GM12873 (cell line): ENCODE data around the gene FAM229B.

Source experiments
- CTCF ChIP-seq: IDR thresholded peaks from 2 replicates; pipeline ENCODE4 v1.5.1; 2012; ENCODE audit warnings: low read depth, mild to moderate bottlenecking, moderate library complexity, low read length, control low read depth; ENCODE audit not compliant: insufficient read depth; ENCODE audit errors: missing control alignments

FAM229B gene

GRCh38 chr6:112054555-112055190, 32.7 kb upstream of the FAM229B start:
- TF ChIP-seq CTCF, result no peak

- TF ChIP-seq CTCF, result no peak
Observed at GRCh38 chr6:112058243-112059032, 29.0 kb upstream of the FAM229B start.

DNA sequence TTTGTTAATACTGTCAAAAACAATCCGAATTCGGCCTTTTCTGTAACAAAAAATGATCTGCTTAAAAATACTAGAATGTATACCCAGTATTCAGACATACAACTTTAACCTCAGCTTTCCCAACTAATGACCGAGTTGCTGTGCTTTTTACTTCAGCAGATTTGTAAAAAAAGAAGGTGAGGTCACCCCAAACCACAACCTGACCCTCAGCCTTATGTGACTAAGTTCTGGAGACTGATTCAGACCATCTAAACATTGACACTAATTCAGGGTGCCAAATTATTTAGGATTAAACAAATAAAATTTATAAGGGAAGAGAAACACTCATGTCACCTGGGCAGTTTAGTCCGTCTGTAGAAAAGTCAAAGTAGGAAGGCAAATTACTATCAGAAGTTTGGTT, 25.8 kb upstream of the FAM229B start:
- no peak for TF ChIP-seq CTCF

- no peak for TF ChIP-seq CTCF
Observed at GRCh38 chr6:112062966-112063365, 24.4 kb upstream of the FAM229B start.

- TF ChIP-seq CTCF, result no peak
Observed at GRCh38 chr6:112065426-112065986, 21.9 kb upstream of the FAM229B start.

DNA sequence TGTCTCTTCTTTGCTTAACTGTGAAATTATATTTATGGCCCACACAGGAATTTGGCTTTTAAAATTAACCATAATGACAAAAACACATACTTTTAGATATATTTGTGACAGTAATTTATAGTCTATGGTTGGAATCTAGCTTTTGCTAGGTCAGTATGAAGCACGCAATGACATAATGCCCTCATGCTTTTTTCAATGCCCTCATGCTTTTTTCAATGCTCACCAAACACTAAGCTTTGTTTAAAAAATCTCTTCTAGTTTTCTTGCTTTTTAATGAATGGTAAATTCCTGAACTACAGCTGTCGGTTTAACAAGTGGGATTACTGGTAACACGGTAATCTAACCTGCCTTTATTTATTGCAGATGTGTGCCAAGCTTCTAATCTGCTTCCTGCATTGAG, 20.8 kb upstream of the FAM229B start:
- no peak for TF ChIP-seq CTCF

DNA sequence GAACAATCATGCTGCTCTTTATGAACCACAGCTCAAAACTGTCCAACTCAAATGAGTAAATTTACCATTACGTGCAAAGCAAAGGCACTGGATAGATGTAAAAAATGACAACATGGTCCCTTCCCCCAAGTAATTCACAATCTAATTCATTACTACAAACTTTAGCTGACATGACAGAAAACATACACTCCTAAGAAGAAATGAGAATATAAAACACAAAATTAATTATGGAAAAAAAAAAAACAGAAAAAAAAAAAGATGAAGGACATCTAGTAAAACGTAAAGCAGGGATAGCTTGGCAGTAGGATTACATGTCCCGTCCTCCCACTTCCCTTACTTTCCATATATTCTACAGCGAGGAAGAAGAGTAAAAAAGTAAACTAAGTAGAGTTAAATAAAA, 5.8 kb upstream of the FAM229B start:
- no peak for TF ChIP-seq CTCF
